Panc1 (cell line): Measurements from ENCODE around the gene ADCY1. TPM values are rescaled to one million over a fixed set of nuclear protein-coding genes. Genes with fewer than 3 reads are reported as not detected.

Experiments used
- ATAC-seq: fragments of 200-7000 bp; cut with Tn5 transposase; 2 replicates; pipeline ENCODE4 v1.9.1; 2020; ENCODE audit warnings: mild to moderate bottlenecking, moderate library complexity
- BruUV-seq: library from RNA; stranded (reverse); fragments of 400-500 nt; replicated peaks from 2 replicates; lab custom pipeline; 2021; lab: Mats Ljungman, UMichigan
- CTCF ChIA-PET: fragments of 300-600 bp; sonication (Branson Sonifier 250); formaldehyde crosslinking; loops from one replicate; lab custom pipeline; 2022; ENCODE audit warnings: antibody characterized with exemption; lab: Charles Lee
- POLR2A ChIA-PET: fragments of 300-600 bp; sonication (Branson Sonifier 250); formaldehyde crosslinking; loops from one replicate; lab custom pipeline; 2022; ENCODE audit warnings: antibody characterized with exemption; lab: Charles Lee
- DNase-seq: peaks from one replicate; pipeline ENCODE4 v3.0.0-alpha.2; 2010; ENCODE audit warnings: low read depth, low spot score
- H3K27ac ChIP-seq: 2 replicates; pipeline ENCODE4 v1.5.1; 2011; ENCODE audit warnings: mild to moderate bottlenecking, low read length, inconsistent platforms
- H3K27me3 ChIP-seq: fragments of 200-500 bp; sonication (Bioruptor generic); 2 replicates; pipeline ENCODE4 v1.6.0; 2014; ENCODE audit warnings: low read length, inconsistent platforms; ENCODE audit not compliant: control insufficient read depth, insufficient read depth
- H3K36me3 ChIP-seq: fragments of 200-500 bp; sonication (Bioruptor generic); 2 replicates; pipeline ENCODE4 v1.5.1; 2014; ENCODE audit warnings: inconsistent platforms, mild to moderate bottlenecking, low read length, moderate library complexity; ENCODE audit not compliant: control insufficient read depth, insufficient read depth
- H3K4me1 ChIP-seq: 2 replicates; pipeline ENCODE4 v1.5.1; 2011; ENCODE audit warnings: inconsistent platforms, mild to moderate bottlenecking, low read length, moderate library complexity; ENCODE audit not compliant: control insufficient read depth, insufficient read depth
- H3K4me3 ChIP-seq, 2 experiments: 2 replicates each; pipeline ENCODE4 v1.5.1; 2011 to 2012; ENCODE audit warnings: low read depth in 2 of 2, low read length in 2 of 2, mild to moderate bottlenecking in 2 of 2, inconsistent platforms in 1 of 2, moderate library complexity in 1 of 2
- H3K9me3 ChIP-seq: fragments of 200-500 bp; sonication (Bioruptor generic); 2 replicates; pipeline ENCODE4 v1.5.1; 2014; ENCODE audit warnings: low read depth, mild to moderate bottlenecking, inconsistent platforms, low read length, moderate library complexity; ENCODE audit not compliant: control insufficient read depth, insufficient read depth
- CTCF ChIP-seq: fragments of 450-650 bp; IDR thresholded peaks from 2 replicates; pipeline ENCODE4 v1.5.1; 2017; ENCODE audit warnings: mild to moderate bottlenecking
- POLR2AphosphoS5 ChIP-seq: IDR thresholded peaks from 2 replicates; pipeline ENCODE4 v1.6.1; 2012; ENCODE audit warnings: mild to moderate bottlenecking, low read depth, low read length, moderate library complexity
- REST ChIP-seq, 2 experiments: IDR thresholded peaks; 2 replicates each; pipeline ENCODE4 v1.6.1; 2011 to 2012; ENCODE audit warnings: low read depth in 2 of 2, control low read depth in 1 of 2, low read length in 1 of 2, mild to moderate bottlenecking in 1 of 2, moderate library complexity in 1 of 2; ENCODE audit not compliant: insufficient read depth in 1 of 2
- SIN3A ChIP-seq: IDR thresholded peaks from 2 replicates; pipeline ENCODE4 v1.6.1; 2012; ENCODE audit warnings: low read depth, mild to moderate bottlenecking, low read length, moderate library complexity, borderline replicate concordance; ENCODE audit not compliant: insufficient read depth
- TCF7L2 ChIP-seq: IDR thresholded peaks from 2 replicates; pipeline ENCODE4 v1.6.1; 2011; ENCODE audit warnings: mild to moderate bottlenecking, low read depth, low read length, inconsistent platforms
- in situ Hi-C: cut with HindIII; loops from 2 replicates; pipeline ENCODE4 v1.10.0; 2016; ENCODE audit warnings: low sequenced_read_pairs, low pct_unique_long_range_greater_than_20kb
- intact Hi-C: fragments of 100-400 bp; cut with micrococcal nuclease; formaldehyde crosslinking; loops from one replicate; pipeline ENCODE4 v1.10.0; 2022; ENCODE audit not compliant: unreplicated experiment
- total RNA-seq: library from RNA; stranded (reverse); gene quantifications from one replicate; pipeline ENCODE4 v1.2.1, GENCODE V29; 2021; ENCODE audit not compliant: unreplicated experiment

ADCY1 gene
- total RNA-seq, 1 experiment from 2014 or later = 2.1 TPM

- CTCF ChIA-PET = interaction anchor here (0.5 kb wide), 1 partner anchor 26 kb away, joined by 3 read pairs; no protein-coding TSS in a partner anchor
- Histone ChIP-seq H3K4me1 (peaks cover 4% of the 10 kb centered on the region), H3K27ac (no peak overlapping the region), H3K9me3 (no peaks in the 10 kb centered on the region), H3K36me3 (no peaks in the 10 kb centered on the region), H3K4me3 (no peak overlapping the region), H3K27me3 (peaks cover 53% of the 10 kb centered on the region)
- in situ Hi-C loops (no loop called here), intact Hi-C loops (loop anchor here (10.0 kb wide), 1 partner anchor 418 kb away; the partner anchor contains the start of gene RAMP3)
- TF ChIP-seq POLR2AphosphoS5 = no peak
- TF ChIP-seq CTCF = no peak
- no peak for TF ChIP-seq SIN3A
- TF ChIP-seq REST (IDR thresholded peaks at IDR 0.05; ENCODE audit: insufficient read depth in 1 of 2, low read depth in 2 of 2, low read length in 1 of 2) = no peak
- no peak for TF ChIP-seq TCF7L2
- DNase-seq (no peak), ATAC-seq (no peak)
- no TSS peak for BruUV-seq
- POLR2A ChIA-PET = no interaction called here
Observed at GRCh38 chr7:45573204-45573603, 964 bp upstream of the ADCY1 start.

- no peak for DNase-seq
- ATAC-seq = no peak
- H3K36me3 ChIP-seq = no peaks in the 10 kb centered on the region
- peak overlapping the region in 1 of 2 experiments; percentile 31; a peak in 3 of 4 replicates for H3K4me3 ChIP-seq
- H3K27me3 ChIP-seq = peaks cover 45% of the 10 kb centered on the region
- no peak overlapping the region for H3K27ac ChIP-seq
- in situ Hi-C loops = no loop called here
- intact Hi-C loops = loop anchor here (10.0 kb wide), 1 partner anchor 420 kb away; the partner anchor contains the start of gene RAMP3
- ChIA-PET CTCF (no interaction called here), POLR2A (no interaction called here)
- no peak for TF ChIP-seq CTCF
- no peak for TF ChIP-seq TCF7L2
- no peak for TF ChIP-seq SIN3A
- TF ChIP-seq REST (IDR thresholded peaks at IDR 0.05; ENCODE audit: insufficient read depth in 1 of 2, low read depth in 2 of 2, low read length in 1 of 2) = no peak
- no peak for TF ChIP-seq POLR2AphosphoS5
- H3K4me1 ChIP-seq = peaks cover 4% of the 10 kb centered on the region
- no peaks in the 10 kb centered on the region for H3K9me3 ChIP-seq
- BruUV-seq = no TSS peak
Observed at GRCh38 chr7:45574416-45574668, 174 bp downstream of the ADCY1 start.
